Natural killer cell (primary cell): ENCODE data around the gene DDAH1. TPM values are rescaled to one million over a fixed set of nuclear protein-coding genes. Genes with fewer than 3 reads are reported as not detected.

Source experiments
- ATAC-seq, 3 donors: fragments of 150-1000 bp in 2 of 3; fragments of 200-7000 bp in 1 of 3; cut with Tn5 transposase; 1 replicate in 1 of 3; 2 replicates in 2 of 3; pipeline ENCODE4 v1.10.0; 2021; ENCODE audit warnings: mild to moderate bottlenecking in 2 of 3, moderate library complexity in 2 of 3
- DNase-seq, 2 donors: peaks; one replicate each; pipeline versions ENCODE4 v3.0.0 to v3.0.0-alpha.2; 2013 to 2021; ENCODE audit warnings: mixed read lengths in 1 of 2
- H3K27ac ChIP-seq: one replicate; pipeline ENCODE4 v1.5.1; 2013; ENCODE audit warnings: mild to moderate bottlenecking, low read length
- H3K27me3 ChIP-seq: one replicate; pipeline ENCODE4 v1.6.1; 2013; ENCODE audit warnings: low read length; ENCODE audit not compliant: control insufficient read depth, insufficient read depth
- H3K36me3 ChIP-seq: one replicate; pipeline ENCODE4 v1.6.1; 2013; ENCODE audit warnings: low read length; ENCODE audit not compliant: control insufficient read depth, insufficient read depth
- H3K4me1 ChIP-seq: one replicate; pipeline ENCODE4 v1.6.1; 2013; ENCODE audit warnings: low read length; ENCODE audit not compliant: control insufficient read depth, insufficient read depth
- H3K4me3 ChIP-seq: one replicate; pipeline ENCODE4 v1.5.1; 2013; ENCODE audit warnings: low read length
- H3K9me3 ChIP-seq: one replicate; pipeline ENCODE4 v1.6.1; 2013; ENCODE audit warnings: low read length; ENCODE audit not compliant: control insufficient read depth, insufficient read depth
- H3K27ac Mint-ChIP-seq, 2 donors: one replicate each; pipeline ENCODE4 v1.8.0; 2022; ENCODE audit warnings: mild to moderate bottlenecking in 2 of 2, mixed read lengths in 2 of 2, moderate library complexity in 1 of 2
- H3K27me3 Mint-ChIP-seq, 2 donors: one replicate each; pipeline ENCODE4 v1.8.0; 2022; ENCODE audit warnings: low read depth in 2 of 2, mixed read lengths in 2 of 2
- H3K36me3 Mint-ChIP-seq: one replicate; pipeline ENCODE4 v1.8.0; 2022; ENCODE audit warnings: mixed read lengths
- H3K4me1 Mint-ChIP-seq, 2 donors: one replicate each; pipeline ENCODE4 v1.8.0; 2022; ENCODE audit warnings: mixed read lengths in 2 of 2
- H3K4me3 Mint-ChIP-seq: one replicate; pipeline ENCODE4 v1.8.0; 2022; ENCODE audit warnings: mild to moderate bottlenecking, moderate library complexity, mixed read lengths
- H3K9me3 Mint-ChIP-seq, 2 donors: one replicate each; pipeline ENCODE4 v1.8.0; 2022; ENCODE audit warnings: mixed read lengths in 2 of 2
- WGBS: methylation state at CpG from one replicate; pipeline ENCODE4 v1.1.7; 2013; ENCODE audit warnings: missing lambda C conversion rate; ENCODE audit not compliant: insufficient coverage; 5-methylcytosine and 5-hydroxymethylcytosine counted together
- intact Hi-C: fragments of 100-400 bp; cut with micrococcal nuclease; formaldehyde crosslinking; loops from one replicate; pipeline ENCODE4 v1.14.2; 2022
- total RNA-seq, 4 donors: library from RNA; stranded (reverse); fragments of 120-200 nt in 1 of 4; gene quantifications; one replicate each; pipeline versions ENCODE4 v1.2.3 to v1.2.4, GENCODE V29; 2013 to 2022
- TF ChIP-seq, protein P1 (sequence below): fragments of 200-600 bp; IDR thresholded peaks from one replicate; pipeline ENCODE4 v1.8.0; 2022; ENCODE audit warnings: antibody characterized with exemption

DDAH1 gene
- total RNA-seq, 3 donors from 2014 or later (not counting 1 experiment from before 2014, with no cell fraction given): 0.07 to 0.20 TPM; not detected in 1

DNA sequence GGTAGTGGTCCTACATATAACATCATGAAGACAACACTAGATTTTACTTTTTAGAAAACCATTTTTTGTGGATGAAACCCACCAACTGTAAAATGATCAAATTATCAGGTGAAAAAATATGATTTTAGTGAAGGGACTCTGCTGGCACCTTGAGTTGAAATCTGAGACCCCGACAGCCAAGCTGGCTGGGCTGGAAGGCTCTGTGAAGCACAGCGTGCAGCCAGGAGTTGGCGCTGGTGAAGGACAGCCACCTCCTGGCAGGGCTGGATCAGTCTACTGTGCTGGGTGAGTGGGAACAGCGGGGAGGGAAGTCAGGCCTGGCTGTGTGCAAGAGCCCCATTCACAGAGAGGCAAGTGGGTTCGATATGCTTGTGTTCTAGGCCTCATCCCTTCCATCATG, 47.9 kb downstream of the DDAH1 start:
- no peak overlapping the region for H3K27ac ChIP-seq
- H3K4me1 Mint-ChIP-seq: no peaks in the 10 kb centered on the region
- peaks cover 8% of the 10 kb centered on the region for H3K9me3 ChIP-seq
- peaks cover 4% of the 10 kb centered on the region in 2 donors for H3K9me3 Mint-ChIP-seq
- TF ChIP-seq, protein P1, sequence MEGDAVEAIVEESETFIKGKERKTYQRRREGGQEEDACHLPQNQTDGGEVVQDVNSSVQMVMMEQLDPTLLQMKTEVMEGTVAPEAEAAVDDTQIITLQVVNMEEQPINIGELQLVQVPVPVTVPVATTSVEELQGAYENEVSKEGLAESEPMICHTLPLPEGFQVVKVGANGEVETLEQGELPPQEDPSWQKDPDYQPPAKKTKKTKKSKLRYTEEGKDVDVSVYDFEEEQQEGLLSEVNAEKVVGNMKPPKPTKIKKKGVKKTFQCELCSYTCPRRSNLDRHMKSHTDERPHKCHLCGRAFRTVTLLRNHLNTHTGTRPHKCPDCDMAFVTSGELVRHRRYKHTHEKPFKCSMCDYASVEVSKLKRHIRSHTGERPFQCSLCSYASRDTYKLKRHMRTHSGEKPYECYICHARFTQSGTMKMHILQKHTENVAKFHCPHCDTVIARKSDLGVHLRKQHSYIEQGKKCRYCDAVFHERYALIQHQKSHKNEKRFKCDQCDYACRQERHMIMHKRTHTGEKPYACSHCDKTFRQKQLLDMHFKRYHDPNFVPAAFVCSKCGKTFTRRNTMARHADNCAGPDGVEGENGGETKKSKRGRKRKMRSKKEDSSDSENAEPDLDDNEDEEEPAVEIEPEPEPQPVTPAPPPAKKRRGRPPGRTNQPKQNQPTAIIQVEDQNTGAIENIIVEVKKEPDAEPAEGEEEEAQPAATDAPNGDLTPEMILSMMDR: no peak
- no peaks in the 10 kb centered on the region for H3K36me3 Mint-ChIP-seq
- H3K27ac Mint-ChIP-seq: no peak overlapping the region
- H3K27me3 ChIP-seq: no peaks in the 10 kb centered on the region
- H3K4me1 ChIP-seq: no peaks in the 10 kb centered on the region
- intact Hi-C loops: no loop called here
- 68% methylated on average over 5 of the region's 5 CpGs for whole genome bisulfite sequencing
- no peaks in the 10 kb centered on the region for H3K36me3 ChIP-seq
- H3K4me3 ChIP-seq: no peak overlapping the region
- no peaks in the 10 kb centered on the region for H3K27me3 Mint-ChIP-seq
- DNase-seq (no peak), ATAC-seq (no peak)
- H3K4me3 Mint-ChIP-seq: no peak overlapping the region

DNA sequence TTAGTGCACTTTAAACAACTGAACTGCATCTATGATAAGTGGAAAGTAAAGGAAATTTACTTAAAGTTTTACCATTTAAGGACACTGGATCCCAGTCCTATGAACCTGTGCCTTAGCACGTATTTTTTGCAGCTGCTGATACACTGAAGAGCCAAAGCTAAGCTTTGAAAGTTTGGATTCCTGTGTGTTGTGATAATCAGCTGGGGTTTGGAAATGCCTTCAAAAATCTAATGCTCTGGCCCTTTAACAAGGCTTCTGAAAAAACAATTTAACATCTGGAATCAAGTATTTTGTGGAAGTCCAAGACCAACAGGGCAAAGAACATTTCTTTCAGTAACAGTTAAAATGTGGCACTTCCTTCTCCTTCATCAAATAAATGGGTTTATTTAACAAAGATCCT, 51.8 kb downstream of the DDAH1 start:
- Mint-ChIP-seq H3K4me1 (no peaks in the 10 kb centered on the region), H3K4me3 (no peak overlapping the region), H3K36me3 (no peaks in the 10 kb centered on the region), H3K27ac (no peak overlapping the region), H3K9me3 (no peaks in the 10 kb centered on the region), H3K27me3 (no peaks in the 10 kb centered on the region)
- TF ChIP-seq, protein P1: no peak
- Histone ChIP-seq H3K27me3 (no peaks in the 10 kb centered on the region), H3K9me3 (no peaks in the 10 kb centered on the region), H3K4me1 (no peaks in the 10 kb centered on the region), H3K36me3 (no peaks in the 10 kb centered on the region), H3K4me3 (no peak overlapping the region), H3K27ac (no peak overlapping the region)
- ATAC-seq (no peak), DNase-seq (no peak)
- intact Hi-C loops: no loop called here
- 80% methylated on average over 1 of the region's 1 CpG for WGBS

- Histone ChIP-seq H3K27me3 (no peaks in the 10 kb centered on the region), H3K4me1 (no peaks in the 10 kb centered on the region), H3K4me3 (no peak overlapping the region), H3K9me3 (no peaks in the 10 kb centered on the region), H3K27ac (no peak overlapping the region), H3K36me3 (no peaks in the 10 kb centered on the region)
- H3K27me3 Mint-ChIP-seq: no peaks in the 10 kb centered on the region
- DNase-seq (no peak), ATAC-seq (no peak)
- H3K4me1 Mint-ChIP-seq: no peaks in the 10 kb centered on the region
- 93% methylated on average over 4 of the region's 5 CpGs for WGBS
- intact Hi-C loops: no loop called here
- TF ChIP-seq, protein P1: no peak
- no peaks in the 10 kb centered on the region for H3K9me3 Mint-ChIP-seq
- H3K27ac Mint-ChIP-seq: no peak overlapping the region
- H3K4me3 Mint-ChIP-seq: no peak overlapping the region
- no peaks in the 10 kb centered on the region for H3K36me3 Mint-ChIP-seq
Measured at GRCh38 chr1:85411567-85412305, 53.2 kb downstream of the DDAH1 start.

- Histone ChIP-seq H3K4me1 (no peaks in the 10 kb centered on the region), H3K36me3 (no peaks in the 10 kb centered on the region), H3K27me3 (no peaks in the 10 kb centered on the region), H3K9me3 (no peaks in the 10 kb centered on the region), H3K27ac (no peak overlapping the region), H3K4me3 (no peak overlapping the region)
- TF ChIP-seq, protein P1: no peak
- H3K4me3 Mint-ChIP-seq: no peak overlapping the region
- intact Hi-C loops: no loop called here
- 91% methylated on average over 3 of the region's 3 CpGs for WGBS
- H3K27me3 Mint-ChIP-seq: no peaks in the 10 kb centered on the region
- no peaks in the 10 kb centered on the region for H3K4me1 Mint-ChIP-seq
- H3K36me3 Mint-ChIP-seq: no peaks in the 10 kb centered on the region
- H3K27ac Mint-ChIP-seq: no peak overlapping the region
- no peak for ATAC-seq
- no peaks in the 10 kb centered on the region for H3K9me3 Mint-ChIP-seq
- DNase-seq: no peak
Measured at GRCh38 chr1:85409516-85409915, 55.4 kb downstream of the DDAH1 start.
